Stimulated activated CD8-positive, alpha-beta memory T cell treated with anti-CD3 and anti-CD28 coated beads, Interleukin-12 subunit alpha, Interleukin-12 subunit beta, amount 100 ng/mL, for 1 hour (primary cell): ENCODE data around the gene CCDC117.

Experiments used
- DNase-seq: peaks from one replicate; pipeline ENCODE4 v3.0.0-alpha.2; 2020; ENCODE audit warnings: low read depth

The CCDC117 gene

GRCh38 chr22:28830441-28830840 lies 57.9 kb downstream of the CCDC117 start:
- no peak for DNase-seq

GRCh38 chr22:28831140-28832072 lies 58.9 kb downstream of the CCDC117 start:
- DNase-seq = no peak

GRCh38 chr22:28832731-28833130 lies 60.2 kb downstream of the CCDC117 start:
- DNase-seq = no peak

- DNase-seq = no peak
Measured at GRCh38 chr22:28833276-28833923, 60.9 kb downstream of the CCDC117 start.

- no peak for DNase-seq
Measured at GRCh38 chr22:28835630-28836189, 63.2 kb downstream of the CCDC117 start.

GRCh38 chr22:28837640-28838039 lies 65.1 kb downstream of the CCDC117 start:
- no peak for DNase-seq
